ENCODE measurements around the gene CCDC27.

- no peak for TF ChIP-seq ATF2 (IDR thresholded peaks at IDR 0.05; ENCODE audit: low read length)
- TF ChIP-seq JUND (IDR thresholded peaks at IDR 0.05; ENCODE audit: low read length): no peak
- no peak for TF ChIP-seq RXRA (IDR thresholded peaks at IDR 0.05; ENCODE audit: insufficient read depth, low read depth, low read length)
- TF ChIP-seq CTCF (IDR thresholded peaks at IDR 0.05; ENCODE audit: control extremely low read depth in 1 of 3, insufficient read depth in 1 of 3, low read depth in 1 of 3, low read length in 3 of 3): no peak
- TF ChIP-seq MAX (IDR thresholded peaks at IDR 0.05): no peak
- TF ChIP-seq GABPA (IDR thresholded peaks at IDR 0.05; ENCODE audit: borderline replicate concordance, insufficient read depth, low read length): no peak
- TF ChIP-seq SIN3A (conservative IDR thresholded peaks at IDR 0.05 in 1 of 2, IDR thresholded peaks at IDR 0.05 in 1 of 2; ENCODE audit: low read depth in 1 of 2, low read length in 2 of 2): no peak
- no peak for TF ChIP-seq EZH2 (IDR thresholded peaks at IDR 0.05; ENCODE audit: low read depth, low read length, severe bottlenecking)
- TF ChIP-seq POLR2A (IDR thresholded peaks at IDR 0.05; ENCODE audit: control extremely low read depth in 1 of 2, low read depth in 2 of 2, low read length in 2 of 2): no peak
Observed at GRCh38 chr1:3735688-3736087, 16.6 kb upstream of the CCDC27 start.

Data from H1 (cell line).